IMR-90 (cell line): Measurements from ENCODE around the gene CAPN2. TPM values are rescaled to one million over a fixed set of nuclear protein-coding genes. Genes with fewer than 3 reads are reported as not detected.

Experiments
- ATAC-seq: fragments of 200-7000 bp; cut with Tn5 transposase; 2 replicates; pipeline ENCODE4 v1.9.1; 2020; ENCODE audit warnings: low read depth, mild to moderate bottlenecking, moderate library complexity
- BruUV-seq: library from RNA; stranded (reverse); fragments of 400-500 nt; replicated peaks from 2 replicates; lab custom pipeline; 2021; lab: Mats Ljungman, UMichigan
- CTCF ChIA-PET: fragments of 300-600 bp; formaldehyde crosslinking; extraction: SDS; loops from one replicate; lab custom pipeline; 2021; ENCODE audit warnings: antibody characterized with exemption; lab: Yijun Ruan, JAX
- POLR2A ChIA-PET: fragments of 300-600 bp; sonication (Branson Sonifier 250); formaldehyde crosslinking; loops from one replicate; lab custom pipeline; 2022; ENCODE audit warnings: antibody characterized with exemption; ENCODE audit not compliant: unreplicated experiment; lab: Charles Lee
- DNase-seq: peaks from one replicate; pipeline ENCODE4 v3.0.0; 2013
- H2AFZ ChIP-seq: replicated peaks from 2 replicates; pipeline ENCODE3; 2013; ENCODE audit warnings: low read length, mild to moderate bottlenecking; ENCODE audit not compliant: poor library complexity
- H2AK5ac ChIP-seq: 2 replicates; pipeline ENCODE4 v1.6.1; 2013; ENCODE audit warnings: low read depth, low read length, inconsistent platforms
- H2AK9ac ChIP-seq: replicated peaks from 2 replicates; pipeline ENCODE3; 2013; ENCODE audit warnings: mild to moderate bottlenecking, low read depth, low read length, moderate library complexity; ENCODE audit not compliant: poor library complexity
- H2BK120ac ChIP-seq: 2 replicates; pipeline ENCODE4 v1.6.1; 2013; ENCODE audit warnings: low read depth, low read length, inconsistent platforms
- H2BK15ac ChIP-seq: 3 replicates; pipeline ENCODE4 v1.6.1; 2013; ENCODE audit warnings: low read depth, low read length, inconsistent platforms
- H2BK20ac ChIP-seq: 2 replicates; pipeline ENCODE4 v1.6.1; 2013; ENCODE audit warnings: low read depth, mild to moderate bottlenecking, inconsistent platforms, low read length, moderate library complexity
- H2BK5ac ChIP-seq: 2 replicates; pipeline ENCODE4 v1.6.1; 2013; ENCODE audit warnings: mild to moderate bottlenecking, low read depth, low read length, inconsistent platforms; ENCODE audit not compliant: poor library complexity, severe bottlenecking
- H3K14ac ChIP-seq: replicated peaks from 2 replicates; pipeline ENCODE4 v1.6.1; 2013; ENCODE audit warnings: low read depth, low read length, inconsistent platforms
- H3K18ac ChIP-seq: 2 replicates; pipeline ENCODE4 v1.6.1; 2013; ENCODE audit warnings: low read depth, low read length, control low read depth
- H3K23ac ChIP-seq: 2 replicates; pipeline ENCODE4 v1.6.1; 2013; ENCODE audit warnings: low read depth, low read length, inconsistent platforms
- H3K27ac ChIP-seq: 2 replicates; pipeline ENCODE4 v1.5.1; 2013; ENCODE audit warnings: mild to moderate bottlenecking, control low read depth, low read length; ENCODE audit not compliant: insufficient read depth
- H3K27me3 ChIP-seq: 2 replicates; pipeline ENCODE4 v1.6.1; 2013; ENCODE audit warnings: low read length; ENCODE audit not compliant: control insufficient read depth, insufficient read depth
- H3K36me3 ChIP-seq: 2 replicates; pipeline ENCODE4 v1.6.1; 2013; ENCODE audit warnings: low read length, mixed read lengths; ENCODE audit not compliant: control insufficient read depth, insufficient read depth
- H3K4ac ChIP-seq: 2 replicates; pipeline ENCODE4 v1.6.1; 2013; ENCODE audit warnings: low read depth, low read length, inconsistent platforms
- H3K4me1 ChIP-seq: 2 replicates; pipeline ENCODE4 v1.6.1; 2013; ENCODE audit warnings: low read length, mixed read lengths; ENCODE audit not compliant: control insufficient read depth, insufficient read depth
- H3K4me2 ChIP-seq: 2 replicates; pipeline ENCODE4 v1.6.1; 2013; ENCODE audit warnings: low read depth, mild to moderate bottlenecking, control low read depth, low read length, moderate library complexity
- H3K4me3 ChIP-seq: 2 replicates; pipeline ENCODE4 v1.5.1; 2013; ENCODE audit warnings: low read depth, mild to moderate bottlenecking, control low read depth, low read length, moderate library complexity; ENCODE audit not compliant: insufficient read depth
- H3K56ac ChIP-seq: 2 replicates; pipeline ENCODE4 v1.6.1; 2013; ENCODE audit warnings: low read length, inconsistent platforms; ENCODE audit not compliant: insufficient read depth; ENCODE audit errors: extremely low read depth
- H3K79me1 ChIP-seq, 2 experiments: 2 replicates each; pipeline ENCODE4 v1.6.1; 2013; ENCODE audit warnings: low read length in 2 of 2, inconsistent platforms in 1 of 2, low read depth in 1 of 2
- H3K9ac ChIP-seq: 2 replicates; pipeline ENCODE4 v1.6.1; 2013; ENCODE audit warnings: low read depth, low read length, control low read depth
- H3K9me1 ChIP-seq: 2 replicates; pipeline ENCODE4 v1.6.1; 2013; ENCODE audit warnings: low read length, inconsistent platforms; ENCODE audit not compliant: insufficient read depth
- H3K9me3 ChIP-seq: 2 replicates; pipeline ENCODE4 v1.6.1; 2013; ENCODE audit warnings: low read length; ENCODE audit not compliant: control insufficient read depth, insufficient read depth
- H4K20me1 ChIP-seq: 2 replicates; pipeline ENCODE4 v1.6.1; 2013; ENCODE audit warnings: low read length, inconsistent platforms; ENCODE audit not compliant: insufficient read depth
- H4K5ac ChIP-seq: 2 replicates; pipeline ENCODE4 v1.6.1; 2013; ENCODE audit warnings: mild to moderate bottlenecking, low read depth, low read length, control low read depth
- H4K8ac ChIP-seq, 2 experiments: 2 replicates each; pipeline ENCODE4 v1.6.1; 2013; ENCODE audit warnings: low read depth in 2 of 2, low read length in 2 of 2, control low read depth in 1 of 2, inconsistent platforms in 1 of 2
- H4K91ac ChIP-seq: 2 replicates; pipeline ENCODE4 v1.6.1; 2013; ENCODE audit warnings: low read depth, low read length, inconsistent platforms; ENCODE audit not compliant: insufficient read depth
- BHLHE40 ChIP-seq: fragments of 150-350 bp; IDR thresholded peaks from 2 replicates; pipeline ENCODE4 v1.6.1; 2016; ENCODE audit warnings: mild to moderate bottlenecking, low read depth, low read length
- CEBPB ChIP-seq: IDR thresholded peaks from 2 replicates; pipeline ENCODE4 v1.6.1; 2012; ENCODE audit warnings: low read depth, low read length, improper control_type of control experiment
- MAFK ChIP-seq: IDR thresholded peaks from 2 replicates; pipeline ENCODE4 v1.6.1; 2012; ENCODE audit warnings: low read depth, low read length, improper control_type of control experiment
- MXI1 ChIP-seq: IDR thresholded peaks from 2 replicates; pipeline ENCODE4 v1.6.1; 2012; ENCODE audit warnings: low read depth, mild to moderate bottlenecking, low read length, moderate library complexity, borderline replicate concordance
- NFE2L2 ChIP-seq: fragments of 150-350 bp; IDR thresholded peaks from 2 replicates; pipeline ENCODE4 v1.6.1; 2016; ENCODE audit warnings: low read depth, mild to moderate bottlenecking, low read length
- POLR2A ChIP-seq: IDR thresholded peaks from 2 replicates; pipeline ENCODE4 v1.6.1; 2012; ENCODE audit warnings: mild to moderate bottlenecking, low read depth, low read length
- RCOR1 ChIP-seq: IDR thresholded peaks from 2 replicates; pipeline ENCODE4 v1.6.1; 2012; ENCODE audit warnings: mild to moderate bottlenecking, low read length, improper control_type of control experiment; ENCODE audit not compliant: insufficient replicate concordance
- RFX5 ChIP-seq: IDR thresholded peaks from 2 replicates; pipeline ENCODE4 v1.8.0; 2012; ENCODE audit warnings: low read depth, mild to moderate bottlenecking, low read length, moderate library complexity
- USF2 ChIP-seq: fragments of 150-350 bp; IDR thresholded peaks from 2 replicates; pipeline ENCODE4 v1.6.1; 2017; ENCODE audit warnings: mild to moderate bottlenecking, antibody characterized with exemption, low read length, low read depth
- WGBS, 2 experiments: methylation state at CpG; one replicate each; pipeline versions ENCODE4 v1.1.5 to v1.1.7; 2013; ENCODE audit warnings: missing lambda C conversion rate in 2 of 2; ENCODE audit not compliant: insufficient read length in 1 of 2; ENCODE audit errors: extremely low coverage in 2 of 2; 5-methylcytosine and 5-hydroxymethylcytosine counted together
- dilution Hi-C: fragments of 300-500 bp; cut with HindIII; formaldehyde crosslinking; loops from one replicate; pipeline ENCODE4 v1.14.3; 2018; ENCODE audit warnings: low sequenced_read_pairs; ENCODE audit not compliant: unreplicated experiment
- in situ Hi-C: fragments of 300-500 bp; cut with MboI; formaldehyde crosslinking; loops from 3 replicates; pipeline ENCODE4 v1.14.3; 2019; ENCODE audit warnings: low sequenced_read_pairs, inconsistent platforms, mixed read lengths
- intact Hi-C: fragments of 100-400 bp; cut with micrococcal nuclease; formaldehyde crosslinking; loops from 2 replicates; pipeline ENCODE4 v1.10.0; 2022
- polyA plus RNA-seq, 3 experiments: library from polyadenylated mRNA; depleted of rRNA; stranded (reverse); fragments of >200 nt; gene quantifications; 2 replicates each; pipeline ENCODE4 v1.2.3, GENCODE V29; 2012; ENCODE audit warnings: low replicate concordance in 1 of 3
- total RNA-seq: library from RNA; depleted of rRNA; stranded (reverse); fragments of >200 nt; gene quantifications from 2 replicates; pipeline ENCODE4 v1.2.3, GENCODE V29; 2012
- TF ChIP-seq, protein P1 (sequence below): fragments of 150-350 bp; IDR thresholded peaks from 2 replicates; pipeline ENCODE4 v1.6.1; 2016; ENCODE audit warnings: low read depth, mild to moderate bottlenecking, low read length, moderate library complexity, borderline replicate concordance
- TF ChIP-seq, protein P2 (sequence below): conservative IDR thresholded peaks from 2 replicates; pipeline ENCODE4 v1.5.1; 2012; ENCODE audit warnings: mild to moderate bottlenecking, low read depth, low read length, improper control_type of control experiment

CAPN2 gene
- total and polyA plus RNA-seq, 2 of the 4 experiments (the other 2 are of a cell fraction), result 339 to 430 TPM

DNA sequence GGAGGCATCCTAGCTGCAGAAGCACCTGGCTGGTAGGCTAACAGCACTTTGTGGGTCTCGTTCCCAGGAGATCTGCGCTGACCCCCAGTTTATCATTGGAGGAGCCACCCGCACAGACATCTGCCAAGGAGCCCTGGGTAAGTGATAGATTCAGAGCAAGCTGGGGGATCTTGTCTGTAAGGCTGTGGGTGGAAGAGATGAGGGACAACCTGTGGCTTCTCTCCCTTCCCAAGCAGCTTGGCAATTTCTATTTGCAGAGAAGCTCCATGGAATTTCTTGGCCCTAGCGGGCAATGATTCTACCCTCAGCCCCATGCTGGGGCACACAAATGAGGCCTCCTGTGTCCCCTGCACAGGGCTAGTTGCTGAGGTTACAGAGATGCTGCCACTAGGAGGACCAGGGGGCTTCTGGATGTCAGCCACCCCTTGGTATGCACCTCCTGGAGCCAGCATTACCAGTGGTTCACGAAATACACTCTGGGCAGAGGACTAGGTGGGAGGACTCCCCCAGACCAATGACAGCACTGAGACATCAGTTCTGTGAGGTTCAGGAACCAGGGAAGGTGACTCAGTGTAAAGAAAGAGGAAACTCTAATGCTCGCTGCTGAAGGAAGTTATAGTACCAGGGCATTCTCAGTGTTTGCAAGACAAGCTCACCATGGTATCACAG, 5.5 kb downstream of the CAPN2 start:
- Histone ChIP-seq H3K4me2 (no peak overlapping the region), H3K79me1 (peaks cover 17 to 63% of the 10 kb centered on the region in 2 experiments), H3K23ac (peak overlapping the region; percentile 63; the same call in 1 of the 2 replicates), H3K18ac (no peak overlapping the region), H3K56ac (no peak overlapping the region), H3K9ac (no peak overlapping the region), H3K9me1 (peaks cover 17% of the 10 kb centered on the region), H3K27me3 (no peaks in the 10 kb centered on the region), H3K14ac (0 out of 2 replicates have a peak overlapping the region, but pooled peaks have one; percentile 20), H3K4me1 (peaks cover 41% of the 10 kb centered on the region), H3K27ac (peak overlapping the region; percentile 26; the same call in 1 of the 2 replicates), H4K91ac (no peak overlapping the region), H4K8ac (peak overlapping the region in 1 of 2 experiments; percentile 56; a peak in 1 of 4 replicates), H4K20me1 (peaks cover 53% of the 10 kb centered on the region), H2AK5ac (peak overlapping the region; percentile 12; the same call in 1 of the 2 replicates), H2BK20ac (no peak overlapping the region), H2AK9ac (no peak overlapping the region), H3K36me3 (peaks cover 32% of the 10 kb centered on the region), H2AFZ (no peak overlapping the region), H3K4me3 (no peak overlapping the region), H4K5ac (no peak overlapping the region; the same call in 1 of the 2 replicates), H2BK5ac (peak overlapping the region; percentile 14), H3K9me3 (no peaks in the 10 kb centered on the region), H2BK120ac (no peak overlapping the region), H2BK15ac (no peak overlapping the region), H3K4ac (no peak overlapping the region; the same call in 1 of the 2 replicates)
- ChIA-PET POLR2A (no interaction called here), CTCF (interaction anchor here (1.6 kb wide), 1 partner anchor 10 kb away, joined by 4 read pairs; no protein-coding TSS in a partner anchor)
- 100% methylated on average over 1 of the region's 6 CpGs; no CpG with 5 or more reads in 1 of the 2 experiments for whole genome bisulfite sequencing, 2 experiments
- dilution Hi-C loops (no loop called here), in situ Hi-C loops (no loop called here), intact Hi-C loops (no loop called here)
- DNase-seq (peak; percentile 53), ATAC-seq (no peak)
- TF ChIP-seq MXI1 (no peak), USF2 (no peak), RFX5 (no peak), NFE2L2 (no peak), BHLHE40 (no peak), MAFK (no peak), CEBPB (no peak), POLR2A (no peak), RCOR1 (no peak)
- TF ChIP-seq, protein P1, sequence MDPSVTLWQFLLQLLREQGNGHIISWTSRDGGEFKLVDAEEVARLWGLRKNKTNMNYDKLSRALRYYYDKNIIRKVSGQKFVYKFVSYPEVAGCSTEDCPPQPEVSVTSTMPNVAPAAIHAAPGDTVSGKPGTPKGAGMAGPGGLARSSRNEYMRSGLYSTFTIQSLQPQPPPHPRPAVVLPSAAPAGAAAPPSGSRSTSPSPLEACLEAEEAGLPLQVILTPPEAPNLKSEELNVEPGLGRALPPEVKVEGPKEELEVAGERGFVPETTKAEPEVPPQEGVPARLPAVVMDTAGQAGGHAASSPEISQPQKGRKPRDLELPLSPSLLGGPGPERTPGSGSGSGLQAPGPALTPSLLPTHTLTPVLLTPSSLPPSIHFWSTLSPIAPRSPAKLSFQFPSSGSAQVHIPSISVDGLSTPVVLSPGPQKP, result no peak
- TF ChIP-seq, protein P2, sequence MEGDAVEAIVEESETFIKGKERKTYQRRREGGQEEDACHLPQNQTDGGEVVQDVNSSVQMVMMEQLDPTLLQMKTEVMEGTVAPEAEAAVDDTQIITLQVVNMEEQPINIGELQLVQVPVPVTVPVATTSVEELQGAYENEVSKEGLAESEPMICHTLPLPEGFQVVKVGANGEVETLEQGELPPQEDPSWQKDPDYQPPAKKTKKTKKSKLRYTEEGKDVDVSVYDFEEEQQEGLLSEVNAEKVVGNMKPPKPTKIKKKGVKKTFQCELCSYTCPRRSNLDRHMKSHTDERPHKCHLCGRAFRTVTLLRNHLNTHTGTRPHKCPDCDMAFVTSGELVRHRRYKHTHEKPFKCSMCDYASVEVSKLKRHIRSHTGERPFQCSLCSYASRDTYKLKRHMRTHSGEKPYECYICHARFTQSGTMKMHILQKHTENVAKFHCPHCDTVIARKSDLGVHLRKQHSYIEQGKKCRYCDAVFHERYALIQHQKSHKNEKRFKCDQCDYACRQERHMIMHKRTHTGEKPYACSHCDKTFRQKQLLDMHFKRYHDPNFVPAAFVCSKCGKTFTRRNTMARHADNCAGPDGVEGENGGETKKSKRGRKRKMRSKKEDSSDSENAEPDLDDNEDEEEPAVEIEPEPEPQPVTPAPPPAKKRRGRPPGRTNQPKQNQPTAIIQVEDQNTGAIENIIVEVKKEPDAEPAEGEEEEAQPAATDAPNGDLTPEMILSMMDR, result no peak
- no TSS peak for BruUV-seq
